ENCODE data around the gene CHMP4B. TPM values are rescaled to one million over a fixed set of nuclear protein-coding genes. Genes with fewer than 3 reads are reported as not detected.

Gene CHMP4B
- total and polyA plus RNA-seq, 12 donors, result 87.5 to 246 (median 103) TPM

DNA sequence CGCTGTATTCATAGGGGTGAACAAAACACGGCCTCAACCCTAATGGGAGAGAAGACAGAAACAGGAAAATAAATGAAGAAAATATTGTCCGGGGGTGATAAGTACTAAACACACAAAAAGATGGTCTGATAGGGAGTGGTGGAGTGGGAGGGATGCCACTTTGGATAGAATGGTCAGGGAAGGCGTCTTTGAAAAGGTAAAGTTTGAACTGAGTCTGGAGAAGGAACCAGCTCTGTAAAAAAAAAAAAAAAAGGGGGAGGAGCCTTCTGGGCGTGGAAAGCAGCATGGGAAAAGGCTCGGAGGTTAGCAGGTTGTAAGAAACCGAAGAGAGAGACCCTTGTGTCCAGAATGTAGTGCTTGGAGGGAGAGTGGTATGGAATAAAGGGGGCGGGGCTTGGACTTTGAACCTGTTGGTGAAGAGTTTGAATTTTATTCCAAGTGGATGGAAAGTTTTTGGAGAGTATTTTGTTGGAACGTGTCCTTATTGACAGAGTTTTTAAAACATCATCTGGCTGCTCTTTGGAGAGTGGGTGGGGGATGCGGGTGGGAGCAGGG is 1.8 kb downstream of the CHMP4B start:
- intact Hi-C loops (cut with DNase I), result loop anchor here in 1 of 10 donors (5.0 kb wide), 1 partner anchor 179 kb away; the partner anchor contains the start of gene RALY
- WGBS, 2 donors, result 35 to 36% methylated on average over 10 of the region's 10 CpGs
- H3K4me1 ChIP-seq, result peaks cover 4 to 73% (median 59%) of the 10 kb centered on the region in 9 donors
- no peaks in the 10 kb centered on the region for H3K27me3 ChIP-seq
- H3K4me3 ChIP-seq, result peak overlapping the region in 9 of 10 donors; percentile 76 to 97 (median 95)
- H3K9me3 ChIP-seq, result no peaks in the 10 kb centered on the region
- TF ChIP-seq, protein P1, sequence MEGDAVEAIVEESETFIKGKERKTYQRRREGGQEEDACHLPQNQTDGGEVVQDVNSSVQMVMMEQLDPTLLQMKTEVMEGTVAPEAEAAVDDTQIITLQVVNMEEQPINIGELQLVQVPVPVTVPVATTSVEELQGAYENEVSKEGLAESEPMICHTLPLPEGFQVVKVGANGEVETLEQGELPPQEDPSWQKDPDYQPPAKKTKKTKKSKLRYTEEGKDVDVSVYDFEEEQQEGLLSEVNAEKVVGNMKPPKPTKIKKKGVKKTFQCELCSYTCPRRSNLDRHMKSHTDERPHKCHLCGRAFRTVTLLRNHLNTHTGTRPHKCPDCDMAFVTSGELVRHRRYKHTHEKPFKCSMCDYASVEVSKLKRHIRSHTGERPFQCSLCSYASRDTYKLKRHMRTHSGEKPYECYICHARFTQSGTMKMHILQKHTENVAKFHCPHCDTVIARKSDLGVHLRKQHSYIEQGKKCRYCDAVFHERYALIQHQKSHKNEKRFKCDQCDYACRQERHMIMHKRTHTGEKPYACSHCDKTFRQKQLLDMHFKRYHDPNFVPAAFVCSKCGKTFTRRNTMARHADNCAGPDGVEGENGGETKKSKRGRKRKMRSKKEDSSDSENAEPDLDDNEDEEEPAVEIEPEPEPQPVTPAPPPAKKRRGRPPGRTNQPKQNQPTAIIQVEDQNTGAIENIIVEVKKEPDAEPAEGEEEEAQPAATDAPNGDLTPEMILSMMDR (IDR thresholded peaks at IDR 0.05), result no peak
- DNase-seq, result no peak
- H3K27ac ChIP-seq, result peak overlapping the region in 8 of 10 donors; percentile 92 to 99 (median 94)
- peaks cover 0 to 20% (median 0%) of the 10 kb centered on the region in 9 donors for H3K36me3 ChIP-seq
- no peak for ATAC-seq

DNA sequence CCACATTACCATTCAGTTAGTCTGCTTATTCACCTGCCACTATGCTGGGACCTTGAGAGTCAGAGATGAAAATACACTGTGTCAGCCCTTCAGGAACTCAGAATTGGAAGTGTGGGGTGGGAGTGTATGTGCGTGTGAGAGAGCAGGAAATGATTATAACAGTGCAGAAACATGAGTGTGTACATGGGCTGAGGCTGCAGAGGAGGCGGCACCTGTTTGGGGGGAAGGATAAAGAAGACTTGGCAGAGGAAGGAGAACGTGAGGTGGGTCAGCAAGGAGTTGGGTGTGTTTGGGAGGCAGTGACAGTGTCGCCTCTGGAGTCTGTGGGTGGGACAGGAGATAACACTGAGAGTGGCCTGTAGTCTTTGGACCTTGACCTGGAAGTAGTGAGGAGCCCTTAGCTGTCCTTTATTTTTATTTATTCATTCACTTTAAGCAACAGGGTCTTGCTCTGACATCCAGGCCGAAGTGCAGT is 3.1 kb downstream of the CHMP4B start:
- no peak for DNase-seq
- Histone ChIP-seq H3K9me3 (no peaks in the 10 kb centered on the region), H3K4me1 (peaks cover 4 to 84% (median 71%) of the 10 kb centered on the region in 9 donors)

DNA sequence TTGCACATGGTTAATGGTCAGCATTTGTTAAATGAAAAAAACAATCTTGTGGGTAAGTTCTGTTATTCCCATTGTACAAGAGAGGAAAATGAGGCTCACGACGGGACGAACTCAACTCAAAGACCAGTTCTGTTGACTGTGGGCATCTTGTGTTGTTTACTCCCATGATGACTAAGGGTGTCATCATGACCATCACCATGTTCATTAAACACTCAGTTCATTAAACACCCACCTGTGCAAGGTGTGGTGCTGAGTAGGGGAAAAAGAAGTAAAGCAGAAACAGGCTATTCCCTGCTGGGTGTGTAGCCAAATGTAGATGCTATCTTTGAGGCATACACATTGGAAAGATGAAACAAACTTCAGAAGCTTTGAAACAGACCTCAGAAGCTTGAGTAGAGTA is 4.5 kb downstream of the CHMP4B start:
- Histone ChIP-seq H3K4me1 (peaks cover 4 to 89% (median 82%) of the 10 kb centered on the region in 9 donors), H3K27ac (no peak overlapping the region), H3K36me3 (peaks cover 0 to 26% (median 0%) of the 10 kb centered on the region in 9 donors), H3K27me3 (no peaks in the 10 kb centered on the region), H3K9me3 (no peaks in the 10 kb centered on the region), H3K4me3 (no peak overlapping the region)
- ATAC-seq, result no peak
- 94 to 99% methylated on average over 3 of the region's 3 CpGs for WGBS, 2 donors
- intact Hi-C loops (cut with DNase I), result loop anchor here in 1 of 10 donors (5.0 kb wide), 1 partner anchor 37 kb away; no protein-coding TSS in a partner anchor
- no peak for DNase-seq
- TF ChIP-seq, protein P1 (IDR thresholded peaks at IDR 0.05), result no peak

More for the DNA sequence above, 3.1 kb downstream of the CHMP4B start:
- WGBS, 2 donors, result 48 to 61% methylated on average over 5 of the region's 5 CpGs
- intact Hi-C loops (cut with DNase I), result loop anchor here in 1 of 10 donors (5.0 kb wide), 1 partner anchor 178 kb away; the partner anchor contains the start of gene RALY
- Histone ChIP-seq H3K27ac (peak overlapping the region in 2 of 10 donors; percentile 32), H3K4me3 (no peak overlapping the region), H3K27me3 (no peaks in the 10 kb centered on the region), H3K36me3 (peaks cover 0 to 24% (median 0%) of the 10 kb centered on the region in 9 donors)
- no peak for ATAC-seq
- TF ChIP-seq, protein P1 (IDR thresholded peaks at IDR 0.05), result no peak

DNA sequence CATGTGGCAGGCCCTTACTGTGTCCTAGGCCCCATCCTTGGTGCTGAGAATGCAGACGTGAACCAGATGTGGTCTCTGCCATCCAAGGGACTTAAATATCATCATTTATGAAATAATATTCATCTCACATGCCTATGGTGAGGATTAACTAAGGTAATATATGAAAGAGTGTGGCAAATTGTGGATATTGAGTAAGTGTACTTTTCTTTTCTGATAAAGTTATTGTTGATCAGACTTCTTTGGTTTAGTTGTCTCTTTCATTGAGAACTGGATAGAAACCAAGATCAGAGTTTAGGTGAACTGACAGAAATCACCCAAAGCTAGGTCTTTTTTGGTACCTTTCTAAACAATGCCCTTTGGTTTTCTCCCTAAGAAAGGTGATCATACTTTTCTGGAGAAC is 5.0 kb downstream of the CHMP4B start:
- TF ChIP-seq, protein P1 (IDR thresholded peaks at IDR 0.05), result no peak
- no peaks in the 10 kb centered on the region for H3K9me3 ChIP-seq
- intact Hi-C loops (cut with DNase I), result loop anchor here in 1 of 10 donors (5.0 kb wide), 1 partner anchor 36 kb away; no protein-coding TSS in a partner anchor
- H3K27ac ChIP-seq, result no peak overlapping the region
- no peaks in the 10 kb centered on the region for H3K27me3 ChIP-seq
- peaks cover 0 to 26% (median 0%) of the 10 kb centered on the region in 9 donors for H3K36me3 ChIP-seq
- no peak for ATAC-seq
- no peak overlapping the region for H3K4me3 ChIP-seq
- H3K4me1 ChIP-seq, result peaks cover 4 to 92% (median 85%) of the 10 kb centered on the region in 9 donors
- WGBS, 2 donors, result 69 to 79% methylated on average over 1 of the region's 1 CpG
- DNase-seq, result no peak

Data from heart right ventricle (tissue), 16 donors.